GM21786 (cell line): ENCODE measurements around the gene SSPN.
A peak's percentile ranks its signal among the peaks of the same experiment; 100 is the strongest.

Experiments used
- ATAC-seq: cut with Tn5 transposase; IDR thresholded peaks from one replicate; pipeline ENCODE4 v1.9.1; 2021; ENCODE audit not compliant: unreplicated experiment

The SSPN gene

GRCh38 chr12:26255893-26256645, 60.7 kb downstream of the SSPN start:
- ATAC-seq: no peak

GRCh38 chr12:26264215-26264838, 69.0 kb downstream of the SSPN start:
- no peak for ATAC-seq

GRCh38 chr12:26265606-26266005, 70.2 kb downstream of the SSPN start:
- ATAC-seq: no peak

- no peak for ATAC-seq
Observed at GRCh38 chr12:26266881-26267280, 71.5 kb downstream of the SSPN start.

DNA sequence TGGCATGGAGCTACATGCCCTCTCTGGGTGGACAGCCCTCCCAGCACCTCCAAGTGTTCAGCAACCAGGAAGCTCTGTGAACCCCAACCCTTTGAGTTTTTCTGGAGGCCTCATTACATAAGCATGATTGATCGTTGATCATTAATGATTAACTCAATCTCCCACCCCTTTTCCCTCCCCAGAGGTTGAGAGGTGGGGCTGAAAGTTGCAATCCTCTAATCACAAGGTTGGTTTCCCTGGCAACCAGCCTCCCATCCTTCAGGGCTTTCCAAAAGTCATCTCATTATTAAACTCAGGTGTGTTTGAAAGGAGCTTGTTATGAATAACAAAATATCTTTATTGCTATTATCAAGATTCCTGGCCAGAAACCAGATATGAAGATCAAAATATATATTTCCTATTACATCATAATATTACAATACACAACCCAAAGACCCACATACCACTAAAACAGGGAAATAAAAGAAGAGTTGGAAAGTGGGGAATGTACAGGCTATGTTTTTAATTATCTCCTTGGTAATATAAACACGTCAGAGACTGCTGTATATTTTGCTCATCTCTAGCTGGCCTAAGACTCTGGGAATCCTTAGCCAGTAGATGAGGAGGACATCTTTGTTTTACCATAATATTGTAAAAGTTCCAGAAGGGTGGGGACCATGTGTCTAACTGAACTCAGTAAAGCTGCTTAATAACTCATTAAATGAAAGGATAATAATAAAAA, 73.6 kb downstream of the SSPN start:
- no peak for ATAC-seq

- no peak for ATAC-seq
Observed at GRCh38 chr12:26269562-26270284, 74.3 kb downstream of the SSPN start.

DNA sequence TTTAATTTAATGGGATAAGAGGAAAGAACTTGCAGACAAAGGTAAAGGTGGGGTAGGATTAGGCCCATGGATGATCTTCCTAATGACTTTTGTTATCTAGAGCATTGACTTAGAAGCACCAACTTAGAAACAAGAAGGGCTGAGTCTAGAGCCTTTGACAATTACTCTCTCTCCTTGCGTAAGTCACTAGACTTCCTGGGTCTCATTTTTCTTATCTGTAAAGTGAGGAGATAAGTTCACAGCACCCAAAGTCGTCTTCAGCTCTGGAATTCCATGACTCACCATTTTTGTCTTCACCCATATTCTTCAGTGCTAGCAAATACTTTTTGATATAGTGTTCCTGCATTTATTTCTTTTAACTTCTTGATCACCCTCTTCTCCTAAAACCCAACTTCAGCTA, 75.7 kb downstream of the SSPN start:
- ATAC-seq: no peak

DNA sequence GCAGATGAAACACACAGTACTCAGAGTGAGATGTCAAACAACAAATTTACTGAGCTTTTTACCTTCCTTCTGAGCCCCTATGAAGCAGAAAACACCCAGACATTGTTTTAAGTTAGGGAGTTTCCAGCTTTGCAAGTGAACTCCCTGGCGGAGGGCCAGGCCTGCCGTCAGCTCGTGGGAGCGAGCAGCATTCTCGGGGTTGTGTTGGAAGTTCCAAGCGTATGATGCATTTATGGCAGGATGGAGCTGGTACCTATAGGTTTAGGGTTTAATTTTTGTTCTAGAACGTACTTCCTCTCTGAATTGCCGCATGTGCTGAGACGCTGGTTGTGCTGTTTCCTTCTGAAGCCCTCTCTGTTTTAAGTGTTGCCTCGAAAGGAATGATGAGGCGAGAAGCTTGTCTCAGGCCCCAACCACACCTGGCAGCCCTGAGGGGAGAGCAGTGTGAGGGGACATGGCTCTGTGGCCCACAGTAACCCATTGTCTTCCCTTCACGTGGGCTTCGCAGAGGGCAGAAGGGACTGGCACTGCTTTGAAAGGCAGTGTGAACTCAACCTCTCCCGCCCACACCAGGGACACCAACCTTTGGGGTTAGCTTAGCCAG, 76.6 kb downstream of the SSPN start:
- no peak for ATAC-seq

- ATAC-seq: no peak
Observed at GRCh38 chr12:26272851-26273250, 77.5 kb downstream of the SSPN start.

DNA sequence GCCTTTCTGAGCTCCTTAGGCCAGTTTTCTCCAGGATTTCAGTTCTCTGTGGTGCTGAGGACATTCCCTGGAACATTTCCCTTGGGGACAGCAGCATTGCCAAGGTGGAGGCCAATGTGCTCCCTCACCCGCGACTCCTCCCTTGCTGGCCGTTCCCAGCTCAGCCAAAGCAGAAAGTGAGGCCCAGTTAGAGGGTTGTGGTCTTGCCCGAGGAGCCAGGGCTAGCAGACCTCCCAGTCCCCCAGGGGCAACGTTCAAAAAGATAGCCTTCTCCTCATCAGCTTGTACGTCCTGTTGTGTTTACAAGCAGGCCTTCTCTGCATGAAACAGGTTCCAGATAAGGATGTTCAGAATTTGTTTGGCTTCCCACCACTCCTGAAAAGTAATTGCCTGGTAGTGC, 78.4 kb downstream of the SSPN start:
- no peak for ATAC-seq

- ATAC-seq: peak; percentile 96
Observed at GRCh38 chr12:26274441-26275312, 79.3 kb downstream of the SSPN start.

DNA sequence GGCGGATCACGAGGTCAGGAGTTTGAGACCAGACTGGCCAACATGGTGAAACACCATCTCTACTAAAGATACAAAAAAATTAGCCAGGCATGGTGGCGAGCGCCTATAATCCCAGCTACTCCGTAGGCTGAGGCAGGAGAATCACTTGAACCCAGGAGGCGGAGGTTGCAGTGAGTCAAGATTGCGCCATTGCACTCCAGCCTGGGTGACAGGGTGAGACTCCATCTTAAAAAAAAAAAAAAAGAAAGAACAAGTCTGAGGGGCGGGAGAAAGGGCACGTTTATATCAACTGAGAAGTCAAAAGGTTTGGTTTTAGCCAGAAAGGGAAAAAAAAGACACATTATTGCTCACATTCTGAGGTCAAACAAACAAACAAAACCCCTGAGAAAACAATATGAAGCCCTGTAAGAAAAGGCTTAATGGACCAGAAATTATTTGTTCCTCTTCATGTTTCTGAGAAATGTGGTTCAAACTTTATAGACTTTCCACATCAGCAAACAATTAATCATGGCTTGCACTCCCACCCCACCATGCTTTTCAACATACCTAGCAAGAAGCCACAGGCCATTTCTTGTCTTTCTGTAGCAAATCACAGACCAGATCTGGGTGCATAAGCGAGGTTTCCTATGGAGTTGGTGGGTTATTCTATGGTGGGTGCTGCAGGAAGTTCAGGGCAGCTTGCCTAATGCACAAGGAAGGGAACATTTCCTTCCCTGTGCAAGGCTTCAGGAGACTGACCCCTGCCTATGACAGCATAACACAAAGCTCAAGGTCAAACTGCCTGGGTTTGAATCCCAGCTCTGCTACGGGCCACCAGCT, 80.1 kb downstream of the SSPN start:
- no peak for ATAC-seq

DNA sequence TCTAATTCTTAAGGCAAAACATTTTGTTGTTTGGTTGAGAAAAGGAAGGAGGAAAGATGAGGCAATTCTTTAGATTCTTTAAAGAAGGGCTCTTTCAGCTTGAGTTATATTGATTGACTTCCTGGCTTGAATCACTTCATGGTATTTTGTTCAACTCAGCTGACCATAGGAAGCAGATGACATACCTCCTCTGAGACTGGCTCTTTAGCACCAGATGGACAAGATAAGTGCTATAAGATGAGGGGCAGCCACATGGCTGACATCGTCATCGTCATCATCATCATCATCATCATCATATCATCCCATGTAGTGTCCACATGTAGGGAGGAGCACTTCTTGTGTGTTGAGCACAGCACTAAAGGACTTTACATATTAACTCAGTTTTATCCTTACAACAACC, 81.3 kb downstream of the SSPN start:
- ATAC-seq: no peak

- no peak for ATAC-seq
Observed at GRCh38 chr12:26277506-26278246, 82.3 kb downstream of the SSPN start.

GRCh38 chr12:26278266-26278665, 82.9 kb downstream of the SSPN start:
- ATAC-seq: no peak

GRCh38 chr12:26278666-26279065, 83.3 kb downstream of the SSPN start:
- ATAC-seq: no peak

DNA sequence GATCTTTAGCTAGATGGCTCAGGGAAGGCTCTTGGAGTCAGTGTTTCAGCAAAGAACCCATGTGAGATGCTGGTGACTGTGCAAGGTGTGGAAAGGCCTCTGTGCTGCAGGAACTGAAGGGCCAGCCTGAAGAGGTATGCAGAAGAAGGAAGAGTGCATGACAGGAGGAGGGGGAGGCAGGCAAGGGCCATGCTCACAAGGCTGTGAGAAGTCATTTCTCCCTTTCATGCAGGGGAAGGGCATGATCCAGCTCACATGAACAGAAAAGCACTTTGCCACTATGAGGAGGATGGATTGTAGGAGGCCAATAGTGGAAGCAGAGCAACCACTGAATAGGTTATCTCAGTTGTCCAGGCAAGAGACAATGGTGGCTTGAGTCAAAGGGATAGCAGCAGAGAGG, 83.7 kb downstream of the SSPN start:
- ATAC-seq: no peak

- ATAC-seq: no peak
Observed at GRCh38 chr12:26279908-26280307, 84.5 kb downstream of the SSPN start.

DNA sequence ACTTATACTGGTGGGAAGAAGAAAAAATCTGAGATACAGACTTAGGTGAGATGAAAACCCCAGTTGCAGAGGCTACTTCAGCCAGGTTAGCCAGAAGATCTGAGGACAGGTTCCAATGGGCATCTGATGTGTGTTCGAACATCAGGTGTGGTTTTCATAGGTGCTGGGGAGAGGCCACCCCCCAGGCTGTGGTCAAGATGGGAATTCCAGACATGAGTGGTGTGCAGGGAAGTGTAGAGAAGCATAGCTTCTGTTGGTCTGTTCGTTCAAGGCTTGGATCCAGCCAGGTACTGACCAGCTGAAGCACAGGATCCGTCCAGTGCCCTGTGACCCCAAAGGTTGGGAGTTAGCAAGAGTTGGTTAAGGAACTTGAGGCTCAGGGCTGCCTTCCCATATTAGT, 85.5 kb downstream of the SSPN start:
- no peak for ATAC-seq
